Thyroid gland (tissue), 4 donors: Measurements from ENCODE around the gene NBAS. TPM values are rescaled to one million over a fixed set of nuclear protein-coding genes. Genes with fewer than 3 reads are reported as not detected.
"Not testable (repeated sequence)": the region's sequence is repeated elsewhere in the genome, so short reads cannot be mapped to it uniquely, and the experiment has no call there.

ENCODE experiments used
- DNase-seq, 2 donors: peaks; one replicate each; pipeline ENCODE4 v3.0.0-alpha.2; 2019
- H3K27ac ChIP-seq, 3 donors: fragments of 200-600 bp; sonication (generic); 1 replicate in 2 of 3; 2 replicates in 1 of 3; pipeline ENCODE4 v1.5.1; 2016 to 2019; ENCODE audit warnings: mild to moderate bottlenecking in 1 of 3, moderate library complexity in 1 of 3
- H3K27me3 ChIP-seq: fragments of 200-600 bp; sonication (generic); one replicate; pipeline ENCODE4 v1.5.1; 2019
- H3K36me3 ChIP-seq, 2 donors: fragments of 200-600 bp; sonication (generic); one replicate each; pipeline ENCODE4 v1.5.1; 2016 to 2019
- H3K4me1 ChIP-seq, 2 donors: fragments of 200-600 bp; sonication (generic); one replicate each; pipeline ENCODE4 v1.5.1; 2017 to 2019
- H3K4me3 ChIP-seq, 3 donors: fragments of 200-600 bp; sonication (generic); replicated peaks in 1 of 3; 1 replicate in 2 of 3; 2 replicates in 1 of 3; pipeline ENCODE4 v1.5.1; 2016; ENCODE audit warnings: mild to moderate bottlenecking in 1 of 3
- H3K9me3 ChIP-seq: fragments of 200-600 bp; sonication (generic); one replicate; pipeline ENCODE4 v1.5.1; 2017
- CTCF ChIP-seq, 6 experiments: fragments of 200-600 bp in 3 of 6; fragments of 450-650 bp in 3 of 6; sonication (generic) in 3 of 6; IDR thresholded peaks; one replicate each; pipeline ENCODE4 v1.5.1; 2016 to 2019; ENCODE audit warnings: antibody characterized with exemption in 6 of 6, mild to moderate bottlenecking in 2 of 6, inconsistent platforms in 1 of 6, moderate library complexity in 1 of 6
- POLR2A ChIP-seq, 2 donors: fragments of 450-650 bp; IDR thresholded peaks; one replicate each; pipeline ENCODE4 v1.6.1; 2017; ENCODE audit warnings: antibody characterized with exemption in 2 of 2, mild to moderate bottlenecking in 2 of 2, moderate library complexity in 1 of 2
- WGBS, 2 donors: methylation state at CpG; one replicate each; pipeline ENCODE4 v1.1.5; 2017; 5-methylcytosine and 5-hydroxymethylcytosine counted together
- intact Hi-C: fragments of 100-400 bp; cut with DNase I; formaldehyde crosslinking; loops from one replicate; pipeline ENCODE4 v1.15.1; 2023
- total RNA-seq, 4 donors: library from RNA; depleted of rRNA; stranded (reverse); fragments of >200 nt; gene quantifications; one replicate each; pipeline ENCODE4 v1.2.3, GENCODE V29; 2016

Gene NBAS
- total RNA-seq, 4 donors from 2014 or later = 50.4 to 71.5 (median 54.7) TPM

GRCh38 chr2:15263976-15264685, 297.0 kb downstream of the NBAS start:
- H3K4me3 ChIP-seq = no peak overlapping the region
- 95 to 97% methylated on average over 8 of the region's 8 CpGs for WGBS, 2 donors
- no peak overlapping the region for H3K27ac ChIP-seq
- no peaks in the 10 kb centered on the region for H3K36me3 ChIP-seq
- TF ChIP-seq CTCF (IDR thresholded peaks at IDR 0.05) (no peak), POLR2A (IDR thresholded peaks at IDR 0.05) (no peak)
- intact Hi-C loops = no loop called here
- H3K9me3 ChIP-seq = no peaks in the 10 kb centered on the region
- no peaks in the 10 kb centered on the region for H3K27me3 ChIP-seq
- no peak for DNase-seq
- H3K4me1 ChIP-seq = no peaks in the 10 kb centered on the region

- no peaks in the 10 kb centered on the region for H3K9me3 ChIP-seq
- H3K27ac ChIP-seq = no peak overlapping the region
- no peaks in the 10 kb centered on the region for H3K36me3 ChIP-seq
- H3K4me3 ChIP-seq = no peak overlapping the region
- intact Hi-C loops = no loop called here
- H3K4me1 ChIP-seq = no peaks in the 10 kb centered on the region
- 92 to 98% methylated on average over 2 of the region's 2 CpGs for WGBS, 2 donors
- no peaks in the 10 kb centered on the region for H3K27me3 ChIP-seq
- no peak for DNase-seq
- no peak for TF ChIP-seq POLR2A (IDR thresholded peaks at IDR 0.05)
- TF ChIP-seq CTCF (IDR thresholded peaks at IDR 0.05) = no peak
Observed at GRCh38 chr2:15262792-15263191, 298.3 kb downstream of the NBAS start.

DNA sequence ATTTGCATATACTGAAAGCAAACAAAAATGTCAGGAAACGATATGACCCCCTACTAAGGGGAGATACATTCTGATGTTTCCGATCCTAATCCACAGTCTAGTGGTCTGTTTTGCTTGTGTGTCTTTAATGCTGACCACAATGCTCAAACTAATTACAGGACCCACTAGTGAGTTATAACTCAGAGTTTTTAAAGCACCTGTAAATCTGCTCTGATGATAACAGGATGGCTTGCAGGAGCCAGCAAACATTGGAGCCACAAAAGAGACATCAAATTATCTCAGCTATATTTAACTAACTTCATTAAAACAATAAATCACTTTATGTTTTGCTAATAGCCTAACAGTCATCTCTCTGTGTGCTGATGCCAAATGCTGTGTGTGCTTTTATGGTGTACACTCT, 300.3 kb downstream of the NBAS start:
- H3K4me1 ChIP-seq = no peaks in the 10 kb centered on the region
- 96 to 98% methylated on average over 2 of the region's 2 CpGs for WGBS, 2 donors
- H3K27ac ChIP-seq = no peak overlapping the region
- no peak for TF ChIP-seq CTCF (IDR thresholded peaks at IDR 0.05)
- no peaks in the 10 kb centered on the region for H3K27me3 ChIP-seq
- no peaks in the 10 kb centered on the region for H3K9me3 ChIP-seq
- intact Hi-C loops = no loop called here
- no peak overlapping the region for H3K4me3 ChIP-seq
- no peaks in the 10 kb centered on the region for H3K36me3 ChIP-seq
- no peak for DNase-seq

DNA sequence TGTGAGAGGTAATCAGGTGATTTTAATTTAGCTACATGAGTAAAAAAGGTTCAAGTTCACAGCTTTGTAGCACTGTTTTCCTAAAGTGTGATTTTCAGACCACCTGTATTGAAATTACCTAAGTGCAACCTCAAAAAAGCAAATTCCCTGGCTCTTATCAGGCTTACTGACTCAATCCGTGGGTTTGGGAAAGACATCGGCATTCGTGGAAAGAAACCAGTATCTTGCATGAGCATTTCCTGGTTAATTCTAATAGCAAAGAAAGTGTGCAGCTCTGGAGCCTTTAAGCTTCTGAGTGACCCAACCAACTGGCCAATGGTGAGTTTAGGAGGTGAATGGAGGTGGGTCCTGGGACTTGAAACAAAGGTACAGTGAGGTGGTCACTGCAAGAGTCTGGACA, 300.9 kb downstream of the NBAS start:
- 94 to 97% methylated on average over 3 of the region's 3 CpGs for WGBS, 2 donors
- H3K4me1 ChIP-seq = no peaks in the 10 kb centered on the region
- no peaks in the 10 kb centered on the region for H3K36me3 ChIP-seq
- intact Hi-C loops = no loop called here
- no peaks in the 10 kb centered on the region for H3K27me3 ChIP-seq
- no peak for DNase-seq
- H3K4me3 ChIP-seq = no peak overlapping the region
- H3K9me3 ChIP-seq = no peaks in the 10 kb centered on the region
- TF ChIP-seq CTCF (IDR thresholded peaks at IDR 0.05) (no peak), POLR2A (IDR thresholded peaks at IDR 0.05) (no peak)
- H3K27ac ChIP-seq = no peak overlapping the region

- Histone ChIP-seq H3K9me3 (no peaks in the 10 kb centered on the region), H3K4me3 (no peak overlapping the region), H3K4me1 (no peaks in the 10 kb centered on the region), H3K27ac (no peak overlapping the region), H3K27me3 (no peaks in the 10 kb centered on the region), H3K36me3 (no peaks in the 10 kb centered on the region)
- intact Hi-C loops = no loop called here
- no peak for DNase-seq
- TF ChIP-seq CTCF (IDR thresholded peaks at IDR 0.05) = no peak
- no peak for TF ChIP-seq POLR2A (IDR thresholded peaks at IDR 0.05)
- WGBS, 2 donors = 44 to 65% methylated on average over 1 of the region's 1 CpG
Observed at GRCh38 chr2:15259356-15259756, 301.8 kb downstream of the NBAS start.

DNA sequence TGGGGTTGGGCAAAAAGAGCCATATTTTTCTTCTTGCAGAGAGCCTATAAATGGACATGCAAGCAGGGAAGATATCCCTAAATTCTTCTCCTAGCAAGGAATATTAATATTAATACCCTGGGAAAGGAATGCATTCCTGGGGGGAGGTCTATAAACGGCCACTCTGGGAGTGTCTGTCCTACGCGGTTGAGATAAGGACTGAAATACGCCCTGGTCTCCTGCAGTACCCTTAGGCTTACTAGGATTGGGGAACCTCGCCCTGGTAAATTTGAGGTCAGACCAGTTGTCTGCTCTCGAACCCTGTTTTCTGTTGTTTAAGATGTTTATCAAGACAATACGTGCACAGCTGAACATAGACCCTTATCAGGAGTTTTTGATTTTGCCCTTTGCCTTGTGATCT, 302.7 kb downstream of the NBAS start:
- intact Hi-C loops, H3K4me3 ChIP-seq, DNase-seq, H3K4me1 ChIP-seq, H3K27me3 ChIP-seq, H3K9me3 ChIP-seq, H3K27ac ChIP-seq, H3K36me3 ChIP-seq: not testable (repeated sequence)
- 97 to 99% methylated on average over 7 of the region's 7 CpGs for WGBS, 2 donors
